HG02938 (cell line): ENCODE measurements around the gene TSNAX.

ENCODE experiments used
- ATAC-seq: cut with Tn5 transposase; IDR thresholded peaks from one replicate; pipeline ENCODE4 v1.9.1; 2021; ENCODE audit warnings: mild to moderate bottlenecking, moderate library complexity; ENCODE audit not compliant: unreplicated experiment

The TSNAX gene

GRCh38 chr1:231518485-231519034 is 9.9 kb upstream of the TSNAX start:
- no peak for ATAC-seq

- no peak for ATAC-seq
Measured at GRCh38 chr1:231519166-231519565, 9.3 kb upstream of the TSNAX start.

- ATAC-seq = no peak
Measured at GRCh38 chr1:231522038-231522437, 6.4 kb upstream of the TSNAX start.

GRCh38 chr1:231522931-231523642 is 5.4 kb upstream of the TSNAX start:
- ATAC-seq = no peak

- no peak for ATAC-seq
Measured at GRCh38 chr1:231523816-231524215, 4.7 kb upstream of the TSNAX start.

- ATAC-seq = no peak
Measured at GRCh38 chr1:231526536-231526935, 1.9 kb upstream of the TSNAX start.

- ATAC-seq = peak; percentile 25
Measured at GRCh38 chr1:231527586-231528171, 790 bp upstream of the TSNAX start.

- ATAC-seq = no peak
Measured at GRCh38 chr1:231533240-231533639, 4.8 kb downstream of the TSNAX start.

GRCh38 chr1:231534703-231535159 is 6.3 kb downstream of the TSNAX start:
- ATAC-seq = no peak

- ATAC-seq = no peak
Measured at GRCh38 chr1:231536099-231536498, 7.6 kb downstream of the TSNAX start.

GRCh38 chr1:231540847-231541246 is 12.4 kb downstream of the TSNAX start:
- no peak for ATAC-seq

- ATAC-seq = no peak
Measured at GRCh38 chr1:231541842-231542241, 13.4 kb downstream of the TSNAX start.

- ATAC-seq = no peak
Measured at GRCh38 chr1:231544943-231545592, 16.6 kb downstream of the TSNAX start.

GRCh38 chr1:231546693-231547092 is 18.2 kb downstream of the TSNAX start:
- no peak for ATAC-seq

- ATAC-seq = no peak
Measured at GRCh38 chr1:231549733-231550447, 21.4 kb downstream of the TSNAX start.

- peak; percentile 59 for ATAC-seq
Measured at GRCh38 chr1:231550448-231550781, 21.9 kb downstream of the TSNAX start.

- ATAC-seq = no peak
Measured at GRCh38 chr1:231553320-231553719, 24.9 kb downstream of the TSNAX start.

GRCh38 chr1:231554969-231555368 is 26.5 kb downstream of the TSNAX start:
- no peak for ATAC-seq

- ATAC-seq = no peak
Measured at GRCh38 chr1:231557411-231557810, 28.9 kb downstream of the TSNAX start.

GRCh38 chr1:231557898-231558707 is 29.6 kb downstream of the TSNAX start:
- ATAC-seq = no peak
